T-helper 22 cell (primary cell): ENCODE results near the gene ARHGAP8.

Source experiments
- DNase-seq: peaks from one replicate; pipeline ENCODE4 v3.0.0-alpha.2; 2020; ENCODE audit warnings: low read depth

ARHGAP8 gene

DNA sequence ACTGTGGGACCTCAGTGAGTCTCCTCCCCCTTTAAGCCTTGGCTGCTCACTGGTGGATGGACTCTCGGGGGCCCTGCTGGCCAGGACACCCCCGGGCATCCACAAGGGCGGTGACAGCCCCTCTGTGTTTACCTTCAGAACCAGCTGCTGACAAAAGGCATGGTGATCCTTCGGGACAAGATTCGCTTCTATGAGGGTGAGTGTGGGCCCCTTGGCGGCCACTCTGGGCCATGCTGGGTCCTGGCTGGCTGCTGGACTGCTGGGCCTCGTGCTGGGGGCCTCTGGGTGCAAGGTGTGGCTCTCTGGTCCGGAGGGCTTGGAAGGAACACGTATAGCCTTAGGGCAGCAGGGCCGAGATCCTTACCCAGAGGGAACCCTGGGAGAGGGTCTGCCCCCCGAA, 25.9 kb upstream of the ARHGAP8 start:
- no peak for DNase-seq

DNA sequence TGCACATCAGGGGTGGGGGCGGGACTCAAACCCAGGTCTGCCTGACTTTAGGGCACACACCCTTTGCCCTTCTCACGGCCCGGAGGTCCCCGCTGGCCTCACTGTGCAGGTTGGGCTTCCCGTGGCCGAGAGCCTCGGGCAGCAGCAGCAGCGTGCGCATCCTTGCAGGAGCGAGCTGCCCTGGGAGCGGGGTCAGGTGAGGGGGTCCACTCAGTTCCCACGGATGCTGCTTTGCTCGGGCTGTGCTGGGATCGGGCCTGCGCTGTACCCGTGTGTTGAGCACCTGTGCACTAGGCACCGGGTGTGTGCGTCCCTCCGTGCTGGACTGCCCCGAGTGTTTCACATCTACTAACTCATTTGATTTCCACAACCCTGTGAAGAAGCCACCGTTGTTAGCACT, 25.2 kb upstream of the ARHGAP8 start:
- no peak for DNase-seq

DNA sequence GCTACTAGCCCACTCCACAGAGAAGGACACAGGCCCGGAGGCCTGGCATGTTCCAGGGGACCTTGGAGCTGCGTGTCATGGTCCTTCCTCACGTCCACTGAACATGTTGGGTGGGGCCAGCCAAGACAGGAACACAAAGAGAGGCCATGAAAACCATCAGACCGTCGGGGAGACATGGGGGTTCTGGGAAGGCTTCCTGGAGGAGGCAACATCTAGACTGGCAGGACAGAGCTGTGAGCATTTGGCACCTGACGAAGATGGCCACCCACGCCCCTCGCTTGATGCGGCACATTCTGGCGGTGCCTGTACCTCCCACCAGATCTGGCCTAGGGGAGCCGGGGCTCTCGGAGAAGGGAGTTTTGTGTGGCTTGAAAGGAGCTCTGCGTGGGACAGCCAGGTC, 24.7 kb upstream of the ARHGAP8 start:
- DNase-seq, result no peak

DNA sequence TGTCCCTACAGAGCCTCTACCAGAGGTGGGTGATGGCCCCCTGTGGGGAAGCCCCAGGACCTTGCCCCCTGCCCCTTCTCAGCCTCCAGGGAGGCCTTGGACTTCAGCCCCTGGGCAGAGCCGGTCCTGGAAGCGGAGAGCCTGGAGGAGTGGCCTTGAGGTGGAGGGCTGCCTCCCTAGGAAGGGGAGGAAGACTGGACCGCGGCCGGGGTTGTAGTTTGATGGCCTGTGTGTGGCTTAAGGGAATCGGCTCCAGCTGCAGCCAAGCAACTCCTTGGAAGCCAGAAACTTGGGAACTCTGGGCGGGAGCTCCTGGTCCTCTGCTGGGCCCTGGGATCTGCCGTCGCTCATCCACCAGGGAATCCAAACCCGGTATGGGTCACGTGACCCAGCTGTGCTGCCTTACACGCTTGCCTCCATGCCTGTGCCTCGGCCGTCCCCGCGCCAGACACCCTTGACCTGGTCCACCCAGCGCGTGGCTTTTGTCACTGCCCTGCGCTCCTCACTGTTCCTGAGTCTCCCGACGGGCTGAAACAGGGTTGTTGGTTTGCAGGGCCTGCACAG, 23.5 kb upstream of the ARHGAP8 start:
- no peak for DNase-seq

DNA sequence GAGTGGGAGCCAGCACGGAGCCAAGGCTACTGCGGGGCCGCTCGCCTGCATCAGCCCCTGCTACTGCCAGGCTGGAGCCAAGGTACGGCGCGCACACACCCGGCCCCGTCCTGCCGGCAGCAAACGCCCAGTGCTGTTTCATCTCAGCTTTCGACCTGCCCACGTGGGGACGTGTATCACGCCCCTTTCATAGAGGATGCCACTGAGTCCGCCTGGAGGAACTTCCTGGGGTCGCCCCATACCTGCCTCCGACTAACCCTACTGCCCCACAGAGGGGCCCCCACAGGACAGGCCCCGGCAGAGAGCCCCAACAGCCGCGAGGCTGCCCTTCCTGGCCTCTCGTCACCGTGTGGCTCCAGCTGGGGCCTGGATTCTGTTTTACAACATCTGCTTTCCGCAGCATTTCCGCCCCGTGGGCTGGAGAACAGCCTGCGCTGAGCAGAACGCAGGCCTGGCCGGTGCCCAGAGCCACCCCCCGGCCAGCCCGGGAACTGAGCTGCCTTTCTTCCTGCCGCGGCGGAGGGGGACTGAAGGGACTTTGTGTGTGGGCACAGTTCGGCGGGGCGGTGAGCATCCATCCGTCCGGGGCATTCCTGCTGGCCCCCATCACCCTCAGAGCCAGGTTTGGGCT, 22.9 kb upstream of the ARHGAP8 start:
- DNase-seq, result no peak

DNA sequence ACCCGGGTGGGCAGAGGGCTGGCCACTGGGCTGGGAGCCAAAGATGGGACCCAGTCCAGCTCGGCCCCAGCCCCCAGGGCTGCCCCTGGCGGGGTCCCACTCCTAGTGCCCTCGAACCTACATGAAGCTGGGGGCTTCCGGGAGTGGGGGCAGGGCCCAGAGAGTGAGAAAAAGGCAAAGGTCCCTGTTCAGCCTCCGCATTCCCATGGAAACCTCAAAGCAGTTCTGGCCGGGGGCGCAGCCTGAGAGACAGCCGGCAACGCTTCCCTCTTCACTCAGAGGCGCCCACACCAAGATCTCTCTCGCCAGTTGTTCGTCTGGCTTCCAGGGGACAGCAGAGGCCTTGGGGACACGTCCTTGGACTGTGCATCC, 22.4 kb upstream of the ARHGAP8 start:
- DNase-seq, result no peak

DNA sequence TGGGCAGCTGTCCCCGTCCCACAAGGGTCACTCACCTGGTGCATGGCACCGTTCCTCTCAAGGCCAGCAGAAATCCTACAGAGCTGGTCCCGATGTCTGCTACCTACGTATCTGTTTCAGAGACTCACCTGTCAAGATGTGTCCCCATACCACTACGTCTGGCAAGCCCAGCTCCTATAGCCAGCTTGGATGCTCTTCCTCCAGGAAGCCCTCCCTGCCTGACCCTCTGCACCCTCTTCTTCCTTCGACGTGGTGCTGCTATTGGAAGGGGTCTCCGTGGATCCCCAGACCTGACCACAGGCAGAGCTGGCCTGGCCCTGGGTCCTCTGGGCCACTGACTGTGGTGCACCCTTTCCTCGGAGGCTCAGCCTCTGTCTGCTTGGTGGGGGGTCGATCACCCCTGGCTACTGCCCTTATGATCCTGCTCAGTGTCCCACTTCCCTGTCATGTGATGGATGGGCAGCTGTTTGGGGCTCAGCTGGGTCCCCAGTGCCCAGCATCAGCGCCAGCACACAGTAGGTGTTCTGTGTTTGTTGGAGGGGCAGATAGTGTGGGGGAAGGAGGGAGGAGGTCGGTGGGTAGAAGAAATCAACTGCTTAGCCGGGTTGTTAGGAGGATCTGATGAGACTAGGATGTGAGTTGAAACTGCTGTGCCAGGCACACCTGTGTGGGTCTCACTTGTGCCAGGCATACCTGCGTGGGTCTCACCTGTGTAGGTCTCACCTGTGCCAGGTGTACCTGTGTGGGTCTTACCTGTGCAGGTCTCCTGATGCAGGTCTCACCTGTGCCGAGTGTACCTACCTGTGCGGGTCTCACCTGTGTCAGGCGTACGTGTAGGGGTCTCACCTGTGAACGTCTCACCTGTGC, 21.7 kb upstream of the ARHGAP8 start:
- DNase-seq, result no peak

DNA sequence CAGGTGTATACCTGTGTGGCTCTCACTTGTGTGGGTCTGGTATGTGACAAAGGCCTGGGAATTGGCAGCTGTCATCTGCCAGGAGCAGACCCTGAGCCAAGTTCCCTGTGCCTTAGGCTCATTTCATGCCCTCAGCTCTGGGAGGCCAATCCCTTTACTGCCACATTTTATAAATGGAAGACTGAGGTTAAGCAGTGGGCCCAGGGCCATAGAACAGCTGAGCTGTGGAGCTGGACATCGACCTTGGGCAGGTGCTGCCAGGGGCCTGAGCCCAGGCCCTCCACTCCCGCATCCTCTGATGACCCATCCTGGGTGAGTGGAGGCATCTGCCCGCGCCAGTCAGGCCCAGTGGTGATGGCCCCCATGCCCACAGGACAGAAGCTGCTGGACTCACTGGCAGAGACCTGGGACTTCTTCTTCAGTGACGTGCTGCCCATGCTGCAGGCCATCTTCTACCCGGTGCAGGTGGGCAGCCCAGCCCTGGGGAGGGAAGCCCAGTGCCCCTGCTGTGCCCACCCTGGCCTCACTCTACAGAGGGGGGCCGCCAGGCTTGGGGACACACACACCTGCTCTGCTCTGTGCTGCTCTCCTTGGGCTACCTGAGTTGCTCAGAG, 20.9 kb upstream of the ARHGAP8 start:
- DNase-seq, result no peak

DNA sequence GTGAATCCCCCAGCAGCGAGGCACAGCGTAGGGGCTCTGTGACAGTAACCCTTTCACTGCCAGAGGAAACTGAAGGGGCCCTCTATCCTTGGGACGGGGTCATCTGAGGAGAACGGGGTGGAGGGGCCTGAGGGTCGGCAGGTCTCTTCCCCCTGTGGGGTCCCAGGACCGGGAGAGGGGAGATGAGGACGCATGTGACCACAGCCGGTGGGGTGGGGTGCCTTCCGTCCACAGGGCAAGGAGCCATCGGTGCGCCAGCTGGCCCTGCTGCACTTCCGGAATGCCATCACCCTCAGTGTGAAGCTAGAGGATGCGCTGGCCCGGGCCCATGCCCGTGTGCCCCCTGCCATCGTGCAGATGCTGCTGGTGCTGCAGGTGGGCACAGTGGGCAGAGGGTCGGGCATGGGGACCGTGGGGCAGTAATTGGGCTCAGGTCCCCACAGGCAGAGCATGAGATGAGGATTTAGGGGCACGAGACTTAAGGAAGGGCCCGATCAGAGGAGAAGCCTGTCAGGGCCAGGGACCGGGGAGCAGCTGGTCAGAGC, 20.3 kb upstream of the ARHGAP8 start:
- no peak for DNase-seq

DNA sequence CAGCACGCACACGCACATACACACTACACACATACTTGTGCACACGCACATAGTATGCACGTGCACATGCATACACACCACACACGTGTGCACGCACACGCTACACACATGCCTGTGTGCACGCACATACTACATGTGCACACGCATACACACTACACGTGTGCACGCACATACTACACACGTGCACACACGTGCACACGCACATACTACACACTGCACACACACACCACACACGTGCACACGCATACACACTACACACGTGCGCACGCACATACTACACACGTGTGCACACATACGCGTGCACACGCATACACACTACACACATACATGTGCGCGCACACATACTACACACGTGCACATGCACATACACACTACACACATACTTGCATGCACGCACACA, 19.7 kb upstream of the ARHGAP8 start:
- DNase-seq, result no peak

DNA sequence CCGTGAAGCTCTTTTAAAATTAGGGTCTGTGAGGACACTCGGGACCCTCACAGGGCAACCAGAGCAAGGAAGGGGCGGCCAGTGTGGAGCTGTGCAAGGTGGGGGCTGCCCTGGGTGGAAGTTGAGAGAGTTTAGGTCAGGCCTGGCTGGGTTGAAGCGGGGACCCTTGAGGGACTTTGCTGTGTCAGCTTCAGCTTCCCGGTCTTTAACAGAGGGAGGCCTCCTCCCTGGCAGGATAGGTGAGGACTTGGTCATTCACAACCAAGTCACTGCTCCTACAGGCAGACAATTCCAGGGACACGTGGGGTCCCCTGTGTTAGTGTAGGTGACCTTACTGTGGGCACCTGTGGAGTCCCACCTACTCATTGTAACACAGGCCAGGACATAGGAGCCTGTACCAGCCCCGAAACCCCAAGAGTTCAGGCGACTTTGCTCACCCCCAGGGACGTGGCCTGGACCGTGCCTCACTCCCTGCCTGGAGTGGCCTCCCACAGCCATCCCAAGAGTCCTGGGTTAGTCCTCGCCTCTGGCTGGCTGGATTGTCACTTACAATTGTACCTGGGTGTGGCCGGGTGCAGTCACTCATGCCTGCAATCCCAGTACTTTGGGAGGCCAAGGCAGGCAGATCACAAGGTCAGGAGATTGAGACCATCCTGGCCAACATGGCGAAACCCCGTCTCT, 18.8 kb upstream of the ARHGAP8 start:
- DNase-seq, result no peak

DNA sequence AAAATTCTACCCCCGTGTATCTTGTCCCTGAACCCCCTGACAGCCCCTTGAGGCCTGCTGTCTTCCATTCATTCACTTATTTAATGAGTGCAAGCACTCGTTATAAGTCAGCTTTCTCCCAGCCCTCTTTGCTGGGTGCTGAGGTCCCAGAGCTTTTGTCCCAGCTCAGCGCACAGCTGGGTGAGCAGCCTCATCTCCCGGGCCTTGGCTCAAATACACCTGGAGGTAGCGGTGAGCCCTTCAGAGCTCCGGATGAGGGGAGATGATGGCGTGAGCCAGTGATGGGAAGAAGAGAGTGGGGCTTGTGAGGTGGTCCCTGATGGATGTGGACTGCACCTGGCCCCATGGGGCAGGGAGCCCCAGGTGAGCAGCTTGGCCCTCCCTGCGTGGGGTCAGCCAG, 18.1 kb upstream of the ARHGAP8 start:
- no peak for DNase-seq

DNA sequence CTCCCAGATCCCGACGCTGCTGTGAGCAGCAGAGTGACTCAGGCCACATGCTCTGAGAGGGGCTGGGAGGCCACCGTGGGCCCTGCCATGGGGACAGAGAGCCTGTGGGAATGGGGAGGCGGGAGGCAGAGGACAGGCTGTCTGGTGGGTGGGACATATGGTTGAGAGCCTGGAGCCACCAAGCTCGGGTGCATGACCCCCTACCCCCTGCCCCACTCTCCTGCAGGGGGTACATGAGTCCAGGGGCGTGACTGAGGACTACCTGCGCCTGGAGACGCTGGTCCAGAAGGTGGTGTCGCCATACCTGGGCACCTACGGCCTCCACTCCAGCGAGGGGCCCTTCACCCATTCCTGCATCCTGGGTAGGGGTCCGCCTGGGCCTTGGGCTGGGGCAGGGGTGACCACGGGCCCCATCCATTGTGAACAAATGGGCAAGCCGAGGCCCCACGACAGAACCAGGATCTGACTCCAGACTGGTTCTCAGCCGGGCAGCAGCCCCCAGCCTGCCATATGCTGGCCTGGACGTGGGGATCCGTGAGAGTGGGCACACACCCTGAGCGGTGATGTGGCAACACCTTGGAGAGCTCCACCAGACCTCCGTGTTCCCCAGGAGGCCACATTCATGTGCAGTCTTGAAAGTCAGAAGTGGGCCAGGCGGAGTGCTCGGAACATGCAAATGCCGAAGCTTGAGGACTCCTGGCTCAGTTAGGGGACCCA, 17.4 kb upstream of the ARHGAP8 start:
- DNase-seq, result no peak

DNA sequence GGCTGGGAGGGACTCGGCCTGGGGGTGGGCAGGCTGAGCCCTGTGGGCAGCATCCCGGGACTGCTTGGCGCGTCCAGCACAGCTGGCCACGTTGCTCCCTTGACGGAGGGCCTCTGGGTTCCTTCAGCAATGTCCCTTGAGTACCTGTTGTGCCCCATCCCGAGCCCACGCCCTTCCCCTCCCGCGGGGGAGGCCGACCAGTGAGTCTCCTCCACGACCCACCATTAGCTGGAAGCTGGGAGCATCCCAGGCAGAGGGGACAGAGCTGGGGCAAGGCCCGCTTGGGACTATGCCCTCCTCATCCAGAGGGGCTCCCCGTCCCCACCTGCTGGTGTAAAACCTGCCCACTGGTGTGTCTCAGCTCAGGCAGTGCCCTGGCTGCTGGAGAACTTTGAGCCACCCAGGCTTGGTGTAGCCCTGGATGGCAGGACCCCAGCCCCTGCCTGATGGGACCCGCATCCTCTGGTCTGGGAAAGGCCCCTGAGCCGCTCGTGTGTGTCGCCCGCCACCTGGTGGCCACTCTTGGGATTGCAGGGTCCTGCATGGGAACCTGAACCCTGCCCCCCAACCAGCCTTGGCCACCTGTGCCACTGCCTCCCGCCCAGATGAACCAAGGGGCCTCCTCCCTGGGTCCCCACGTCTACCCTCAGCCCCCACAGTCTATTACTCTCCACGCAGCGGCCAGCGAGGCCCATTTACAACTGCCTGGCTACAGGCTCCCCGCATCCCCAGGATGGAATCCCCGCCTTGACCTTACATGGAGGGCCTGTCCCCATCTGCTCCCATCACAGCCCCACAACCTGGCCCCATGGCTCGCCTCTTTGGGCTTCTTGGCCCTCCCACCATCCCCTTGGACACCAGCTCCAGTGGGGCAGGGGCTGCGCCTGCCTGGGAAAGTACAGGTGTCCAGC, 16.6 kb upstream of the ARHGAP8 start:
- peak; percentile 54 for DNase-seq

DNA sequence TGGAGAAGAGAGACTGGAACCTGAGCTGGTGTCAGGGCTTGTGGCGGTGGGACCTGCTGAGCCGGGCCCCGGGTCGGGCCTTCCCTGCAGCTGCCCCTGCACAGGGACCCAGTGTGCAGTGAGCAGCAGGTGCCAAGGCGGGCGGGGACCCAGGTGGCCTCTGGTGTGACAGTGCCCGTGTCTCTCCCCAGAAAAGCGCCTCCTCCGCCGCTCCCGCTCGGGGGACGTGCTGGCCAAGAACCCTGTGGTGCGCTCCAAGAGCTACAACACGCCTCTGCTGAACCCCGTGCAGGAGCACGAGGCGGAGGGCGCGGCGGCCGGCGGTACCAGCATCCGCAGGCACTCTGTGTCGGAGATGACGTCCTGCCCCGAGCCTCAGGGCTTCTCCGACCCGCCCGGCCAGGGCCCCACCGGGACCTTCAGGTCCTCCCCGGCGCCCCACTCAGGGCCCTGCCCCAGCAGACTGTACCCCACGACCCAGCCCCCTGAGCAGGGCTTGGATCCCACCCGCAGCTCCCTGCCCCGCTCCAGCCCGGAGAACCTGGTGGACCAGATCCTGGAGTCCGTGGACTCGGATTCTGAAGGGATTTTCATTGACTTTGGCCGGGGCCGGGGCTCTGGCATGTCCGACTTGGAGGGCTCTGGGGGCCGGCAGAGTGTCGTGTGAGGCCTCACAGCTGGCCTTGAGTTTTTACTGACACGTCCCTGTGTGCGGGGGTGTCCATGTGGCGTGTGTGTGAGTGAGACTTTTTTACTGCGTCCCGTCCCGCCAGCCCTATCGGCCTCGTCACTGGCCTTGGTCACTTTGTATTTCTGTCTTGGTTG, 15.6 kb upstream of the ARHGAP8 start:
- no peak for DNase-seq

DNA sequence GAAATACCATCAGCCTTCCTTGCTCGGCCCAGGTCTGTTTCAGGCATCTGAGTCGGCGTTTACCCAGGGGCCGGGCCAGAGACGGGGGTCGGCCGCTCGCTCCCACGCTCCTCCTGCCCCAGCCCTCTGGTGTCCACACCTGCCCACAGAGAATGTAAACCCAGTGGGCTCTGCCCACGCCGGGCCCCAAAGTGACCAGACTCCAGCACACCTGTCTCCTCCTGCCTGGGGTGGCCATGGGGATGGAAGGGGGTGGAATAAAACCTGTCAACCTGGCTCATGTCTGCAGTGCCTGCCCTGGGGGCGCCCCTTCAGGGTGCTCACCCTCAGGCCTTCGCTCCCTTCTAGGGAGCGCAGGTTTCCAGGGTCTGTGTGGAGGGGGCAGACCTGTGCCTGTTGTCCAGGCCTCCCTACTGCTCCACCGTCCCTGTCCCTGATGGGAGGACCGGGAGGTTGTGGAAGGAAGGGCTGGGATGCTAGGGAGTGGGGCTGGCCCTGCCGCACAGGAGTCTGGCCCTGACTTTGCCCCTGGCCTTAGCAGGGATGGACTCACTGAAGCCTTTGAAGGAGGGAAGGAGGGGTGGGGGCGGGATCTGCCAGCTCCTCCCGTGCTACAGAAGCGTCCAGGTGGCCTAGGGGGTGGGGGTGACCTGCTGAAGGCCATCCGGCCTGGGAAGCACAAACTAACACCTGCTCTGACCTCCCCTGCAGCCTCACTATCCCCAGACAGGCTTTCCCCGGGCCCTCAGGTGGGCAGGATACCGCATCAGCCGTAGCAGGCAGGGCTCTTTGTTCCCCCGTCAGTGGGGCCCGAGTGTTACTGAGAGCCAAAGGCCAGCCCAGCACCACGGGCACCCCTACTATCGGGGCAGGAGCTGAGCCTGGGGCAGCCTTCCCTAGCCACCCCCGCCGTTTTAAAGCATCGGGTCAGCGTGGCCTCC, 14.7 kb upstream of the ARHGAP8 start:
- DNase-seq, result no peak

DNA sequence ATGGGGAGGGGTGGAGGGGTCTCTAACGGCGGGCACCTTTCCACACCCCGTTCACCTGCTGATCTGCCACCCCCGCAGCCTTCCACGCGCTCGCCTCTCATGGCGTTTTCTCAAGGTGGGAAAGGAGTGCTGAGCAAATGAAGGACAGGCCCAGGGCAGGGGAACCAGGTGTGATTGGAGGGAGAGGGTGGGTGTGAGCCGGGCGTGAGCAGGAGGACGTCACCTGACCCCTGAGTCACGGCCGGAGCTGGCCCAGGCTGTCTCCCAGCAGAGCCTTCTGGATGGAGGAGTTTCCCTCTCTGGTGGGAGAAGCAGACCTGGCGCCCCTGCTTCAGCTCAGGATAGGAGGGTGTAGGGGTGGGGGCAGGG, 14.0 kb upstream of the ARHGAP8 start:
- no peak for DNase-seq

DNA sequence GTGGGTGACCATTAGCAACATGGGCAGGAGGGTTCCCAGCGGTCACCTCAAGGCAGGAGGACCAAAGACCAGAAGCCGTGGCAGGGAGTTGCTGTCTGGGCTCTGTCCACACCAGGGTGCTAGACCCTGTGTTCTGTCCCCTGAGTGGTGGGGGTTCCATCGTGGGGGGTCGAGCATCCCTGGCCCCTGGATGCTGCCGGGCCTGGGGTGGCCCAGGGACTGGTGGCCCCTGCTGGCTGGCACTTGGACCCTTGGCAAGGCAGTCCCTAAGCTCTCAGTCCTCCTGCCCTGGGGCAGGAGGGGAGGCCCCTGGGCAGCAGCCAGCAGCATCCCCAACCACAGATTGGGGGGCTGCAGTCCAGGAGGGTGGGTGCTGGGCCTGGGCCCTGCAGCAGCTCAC, 13.4 kb upstream of the ARHGAP8 start:
- no peak for DNase-seq
